Uterus (tissue), 2 donors: Measurements from ENCODE around the gene PHIP.

Source experiments
- CTCF ChIP-seq, 4 experiments: fragments of 200-600 bp in 2 of 4; fragments of 450-650 bp in 2 of 4; sonication (generic) in 2 of 4; IDR thresholded peaks; one replicate each; pipeline ENCODE4 v1.5.1; 2016 to 2019; ENCODE audit warnings: antibody characterized with exemption in 4 of 4, mild to moderate bottlenecking in 2 of 4, moderate library complexity in 1 of 4
- POLR2A ChIP-seq, 2 donors: fragments of 450-650 bp; IDR thresholded peaks; one replicate each; pipeline ENCODE4 v1.6.1; 2016; ENCODE audit warnings: antibody characterized with exemption in 2 of 2, mild to moderate bottlenecking in 1 of 2, moderate library complexity in 1 of 2

GRCh38 chr6:79066828-79067227 lies 11.2 kb downstream of the PHIP start:
- TF ChIP-seq CTCF (IDR thresholded peaks at IDR 0.05) (no peak), POLR2A (IDR thresholded peaks at IDR 0.05) (no peak)
